ENCODE measurements around the gene AAGAB.

Gene AAGAB

DNA sequence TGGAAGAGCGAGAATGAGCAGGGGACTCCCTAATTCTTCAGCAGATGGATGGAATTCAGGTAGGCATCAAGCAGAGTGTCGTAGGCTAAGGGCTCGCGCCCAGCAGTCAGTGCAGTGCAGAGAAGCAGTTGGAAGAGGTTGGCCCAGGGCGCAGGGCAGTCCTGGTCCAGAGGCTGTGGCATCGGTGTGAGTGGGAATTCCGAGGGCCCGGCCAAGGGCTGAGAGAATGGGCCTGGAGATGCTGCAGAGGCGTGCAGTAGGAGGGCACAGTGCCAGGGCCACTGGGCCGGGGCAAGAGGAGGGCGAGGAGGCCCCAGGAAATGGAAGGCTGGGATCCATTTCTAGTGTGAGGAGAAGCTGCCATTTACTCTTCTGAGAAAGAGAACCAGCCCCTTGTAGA is 74.4 kb downstream of the AAGAB start:
- H3K36me3 ChIP-seq (ENCODE audit: control insufficient read depth, insufficient read depth, low read length): peaks cover 10% of the 10 kb centered on the region
- DNase-seq (ENCODE audit: extremely low read depth, insufficient read length): no peak
- TF ChIP-seq, protein P1, sequence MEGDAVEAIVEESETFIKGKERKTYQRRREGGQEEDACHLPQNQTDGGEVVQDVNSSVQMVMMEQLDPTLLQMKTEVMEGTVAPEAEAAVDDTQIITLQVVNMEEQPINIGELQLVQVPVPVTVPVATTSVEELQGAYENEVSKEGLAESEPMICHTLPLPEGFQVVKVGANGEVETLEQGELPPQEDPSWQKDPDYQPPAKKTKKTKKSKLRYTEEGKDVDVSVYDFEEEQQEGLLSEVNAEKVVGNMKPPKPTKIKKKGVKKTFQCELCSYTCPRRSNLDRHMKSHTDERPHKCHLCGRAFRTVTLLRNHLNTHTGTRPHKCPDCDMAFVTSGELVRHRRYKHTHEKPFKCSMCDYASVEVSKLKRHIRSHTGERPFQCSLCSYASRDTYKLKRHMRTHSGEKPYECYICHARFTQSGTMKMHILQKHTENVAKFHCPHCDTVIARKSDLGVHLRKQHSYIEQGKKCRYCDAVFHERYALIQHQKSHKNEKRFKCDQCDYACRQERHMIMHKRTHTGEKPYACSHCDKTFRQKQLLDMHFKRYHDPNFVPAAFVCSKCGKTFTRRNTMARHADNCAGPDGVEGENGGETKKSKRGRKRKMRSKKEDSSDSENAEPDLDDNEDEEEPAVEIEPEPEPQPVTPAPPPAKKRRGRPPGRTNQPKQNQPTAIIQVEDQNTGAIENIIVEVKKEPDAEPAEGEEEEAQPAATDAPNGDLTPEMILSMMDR (IDR thresholded peaks at IDR 0.05; ENCODE audit: insufficient read depth, low read length, poor library complexity, severe bottlenecking): no peak
- no peak overlapping the region for H3K4me3 ChIP-seq (replicated peaks; ENCODE audit: low read depth, low read length)
- H3K27me3 ChIP-seq (replicated peaks; ENCODE audit: control insufficient read depth, insufficient read depth, low read length): no peaks in the 10 kb centered on the region

DNA sequence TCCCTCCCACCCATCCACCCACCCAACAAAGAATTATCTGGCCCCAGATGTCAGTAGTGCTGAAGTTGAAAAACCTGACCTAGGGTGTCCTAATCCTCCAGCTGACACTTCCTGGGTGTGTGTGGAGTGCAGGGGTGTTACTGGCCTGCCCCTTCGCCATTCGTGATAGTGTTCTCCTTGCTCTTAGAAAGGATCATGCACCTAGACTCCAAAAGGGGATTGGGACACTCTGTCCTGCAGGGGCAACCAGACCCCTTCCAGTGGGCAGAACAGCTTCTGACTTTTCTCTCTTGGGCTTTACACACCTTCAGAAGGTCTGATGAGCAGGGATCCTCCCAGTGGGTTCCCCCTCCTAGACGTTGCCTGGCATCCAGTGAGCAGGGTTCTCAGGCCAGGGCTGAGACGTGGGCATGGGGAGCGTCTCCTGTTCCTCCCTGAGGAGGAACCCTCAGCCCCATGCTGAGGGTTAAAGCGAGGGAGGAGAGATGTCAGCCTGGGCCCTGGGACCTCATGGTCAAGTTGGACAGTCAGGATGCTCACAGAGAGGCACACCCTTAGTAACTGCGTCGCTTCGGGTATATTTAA is 75.0 kb downstream of the AAGAB start:
- no peak for DNase-seq (ENCODE audit: extremely low read depth, insufficient read length)
- TF ChIP-seq, protein P1 (IDR thresholded peaks at IDR 0.05; ENCODE audit: insufficient read depth, low read length, poor library complexity, severe bottlenecking): no peak
- no peak overlapping the region for H3K4me3 ChIP-seq (replicated peaks; ENCODE audit: low read depth, low read length)
- no peaks in the 10 kb centered on the region for H3K27me3 ChIP-seq (replicated peaks; ENCODE audit: control insufficient read depth, insufficient read depth, low read length)
- H3K36me3 ChIP-seq (ENCODE audit: control insufficient read depth, insufficient read depth, low read length): peaks cover 9% of the 10 kb centered on the region

DNA sequence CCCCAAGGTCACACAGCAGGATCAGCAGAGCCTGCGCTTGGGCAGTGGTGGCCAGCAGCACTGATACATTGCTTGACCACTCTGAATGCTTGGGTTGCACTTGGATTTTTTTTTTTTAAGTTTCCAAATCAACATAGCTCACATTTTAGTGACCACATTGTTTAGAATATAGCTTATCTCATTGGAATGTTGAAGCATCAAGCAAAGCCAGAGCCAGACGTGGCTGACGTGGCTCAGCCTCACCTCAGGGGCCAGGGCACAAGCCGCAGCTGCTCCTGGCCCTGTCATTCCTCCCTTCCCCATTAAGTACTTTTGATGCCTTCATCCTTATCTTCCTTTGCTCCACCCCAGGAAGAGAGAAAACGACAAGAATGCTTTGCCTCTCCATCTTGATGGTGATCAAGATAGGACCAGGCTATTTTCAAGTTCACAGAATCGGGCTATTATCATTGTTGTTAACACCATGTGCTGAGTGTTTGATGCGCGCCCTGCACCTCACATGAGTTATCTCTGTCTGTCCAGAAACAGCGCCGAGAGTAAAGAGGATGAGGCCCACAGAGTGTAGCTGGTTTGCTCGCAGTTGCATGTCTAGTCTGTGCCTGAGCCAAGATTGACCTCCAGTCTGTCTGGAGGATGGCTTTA is 75.8 kb downstream of the AAGAB start:
- Histone ChIP-seq H3K36me3 (ENCODE audit: control insufficient read depth, insufficient read depth, low read length) (peaks cover 8% of the 10 kb centered on the region), H3K4me3 (replicated peaks; ENCODE audit: low read depth, low read length) (no peak overlapping the region), H3K27me3 (replicated peaks; ENCODE audit: control insufficient read depth, insufficient read depth, low read length) (no peaks in the 10 kb centered on the region)
- DNase-seq (ENCODE audit: extremely low read depth, insufficient read length): no peak
- TF ChIP-seq, protein P1 (IDR thresholded peaks at IDR 0.05; ENCODE audit: insufficient read depth, low read length, poor library complexity, severe bottlenecking): no peak

DNA sequence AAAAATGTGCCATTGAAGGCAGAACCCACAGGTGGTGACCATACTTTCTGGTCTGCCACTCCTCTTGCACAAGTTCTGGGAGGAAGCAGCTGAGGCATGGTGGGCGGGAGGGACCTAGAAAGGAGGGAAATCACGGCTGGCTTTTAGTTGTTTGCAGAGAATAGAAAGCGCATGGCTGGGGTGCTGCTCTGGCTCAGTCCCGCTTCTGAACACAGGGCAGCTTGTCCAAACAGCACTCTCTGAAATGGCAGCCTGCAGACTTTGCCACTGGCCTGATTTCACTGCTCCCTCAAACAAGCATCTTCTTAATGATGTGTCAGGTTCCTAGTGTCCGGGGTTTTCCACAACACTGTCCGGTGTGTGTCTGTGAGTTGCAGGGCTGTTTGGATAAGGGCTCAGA is 76.7 kb downstream of the AAGAB start:
- TF ChIP-seq, protein P1 (IDR thresholded peaks at IDR 0.05; ENCODE audit: insufficient read depth, low read length, poor library complexity, severe bottlenecking): no peak
- no peak for DNase-seq (ENCODE audit: extremely low read depth, insufficient read length)
- no peaks in the 10 kb centered on the region for H3K27me3 ChIP-seq (replicated peaks; ENCODE audit: control insufficient read depth, insufficient read depth, low read length)
- peaks cover 6% of the 10 kb centered on the region for H3K36me3 ChIP-seq (ENCODE audit: control insufficient read depth, insufficient read depth, low read length)
- no peak overlapping the region for H3K4me3 ChIP-seq (replicated peaks; ENCODE audit: low read depth, low read length)

DNA sequence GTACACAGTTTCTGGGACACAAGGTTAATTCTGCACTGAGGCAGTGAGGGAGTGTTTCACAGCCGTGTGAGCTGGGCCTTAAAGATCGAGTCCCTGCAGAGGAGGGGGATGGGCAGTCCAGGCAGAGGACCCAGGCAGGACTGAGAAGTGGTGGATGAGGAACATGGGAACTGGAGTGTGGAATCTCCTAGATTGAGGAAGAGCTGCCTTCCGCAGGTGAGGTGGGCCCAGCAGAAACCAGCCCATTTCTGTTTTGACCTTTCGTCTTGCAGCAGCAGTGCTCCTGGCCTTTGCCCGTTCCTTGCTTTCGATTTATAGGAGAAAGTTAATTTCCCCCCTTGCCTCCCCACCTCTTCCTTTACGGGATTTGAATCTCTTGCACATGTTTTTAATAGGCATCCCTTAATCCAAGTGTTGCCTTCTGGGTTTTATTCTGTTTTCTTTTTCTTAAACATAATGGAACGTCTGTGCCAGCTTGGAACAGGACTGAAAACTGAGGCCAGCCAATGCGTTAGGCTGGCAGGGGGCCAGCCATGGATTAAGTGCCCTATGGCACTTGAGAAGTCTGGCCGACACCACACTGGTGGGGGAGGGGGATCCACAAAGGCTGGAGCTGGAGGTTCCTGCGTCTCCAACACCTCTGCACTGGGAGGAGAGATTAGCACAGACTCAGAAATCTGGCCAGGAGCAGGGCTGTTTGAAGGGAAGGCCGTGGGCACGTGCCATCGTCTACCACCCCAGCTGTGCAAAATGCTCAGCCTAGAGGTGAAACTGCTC is 78.1 kb downstream of the AAGAB start:
- no peak overlapping the region for H3K4me3 ChIP-seq (replicated peaks; ENCODE audit: low read depth, low read length)
- TF ChIP-seq, protein P1 (IDR thresholded peaks at IDR 0.05; ENCODE audit: insufficient read depth, low read length, poor library complexity, severe bottlenecking): no peak
- no peak for DNase-seq (ENCODE audit: extremely low read depth, insufficient read length)
- no peaks in the 10 kb centered on the region for H3K27me3 ChIP-seq (replicated peaks; ENCODE audit: control insufficient read depth, insufficient read depth, low read length)
- H3K36me3 ChIP-seq (ENCODE audit: control insufficient read depth, insufficient read depth, low read length): peaks cover 2% of the 10 kb centered on the region
